HG03175 (cell line): ENCODE data around the gene STT3B.

Experiments used
- ATAC-seq: cut with Tn5 transposase; IDR thresholded peaks from one replicate; pipeline ENCODE4 v1.9.1; 2021; ENCODE audit warnings: mild to moderate bottlenecking, moderate library complexity; ENCODE audit not compliant: unreplicated experiment

The STT3B gene

GRCh38 chr3:31516757-31517156, 16.0 kb upstream of the STT3B start:
- no peak for ATAC-seq

GRCh38 chr3:31521468-31521867, 11.3 kb upstream of the STT3B start:
- no peak for ATAC-seq

- peak; percentile 87 for ATAC-seq
Measured at GRCh38 chr3:31522152-31522551, 10.6 kb upstream of the STT3B start.

GRCh38 chr3:31523543-31523942, 9.2 kb upstream of the STT3B start:
- no peak for ATAC-seq

- no peak for ATAC-seq
Measured at GRCh38 chr3:31525532-31525931, 7.2 kb upstream of the STT3B start.

GRCh38 chr3:31529421-31529820, 3.3 kb upstream of the STT3B start:
- no peak for ATAC-seq

GRCh38 chr3:31530039-31530959, 2.4 kb upstream of the STT3B start:
- no peak for ATAC-seq

- ATAC-seq, result no peak
Measured at GRCh38 chr3:31530960-31531335, 1.8 kb upstream of the STT3B start.

- ATAC-seq, result no peak
Measured at GRCh38 chr3:31531452-31531991, 1.2 kb upstream of the STT3B start.

- peak; percentile 89 for ATAC-seq
Measured at GRCh38 chr3:31531992-31532586, 636 bp upstream of the STT3B start.

- ATAC-seq, result peak; percentile 5
Measured at GRCh38 chr3:31533169-31534064, 692 bp downstream of the STT3B start.

- no peak for ATAC-seq
Measured at GRCh38 chr3:31534065-31534425, 1.3 kb downstream of the STT3B start.

- no peak for ATAC-seq
Measured at GRCh38 chr3:31536497-31536896, 3.8 kb downstream of the STT3B start.

GRCh38 chr3:31538801-31539200, 6.1 kb downstream of the STT3B start:
- ATAC-seq, result no peak

GRCh38 chr3:31539275-31539674, 6.5 kb downstream of the STT3B start:
- no peak for ATAC-seq

GRCh38 chr3:31541089-31541488, 8.4 kb downstream of the STT3B start:
- ATAC-seq, result no peak

- ATAC-seq, result no peak
Measured at GRCh38 chr3:31542246-31542645, 9.5 kb downstream of the STT3B start.

GRCh38 chr3:31543375-31543774, 10.7 kb downstream of the STT3B start:
- no peak for ATAC-seq

GRCh38 chr3:31544634-31545033, 11.9 kb downstream of the STT3B start:
- ATAC-seq, result no peak

GRCh38 chr3:31546162-31546561, 13.4 kb downstream of the STT3B start:
- no peak for ATAC-seq

GRCh38 chr3:31546725-31547124, 14.0 kb downstream of the STT3B start:
- ATAC-seq, result no peak
